Measurements from ENCODE around the gene USP10.

Gene USP10

DNA sequence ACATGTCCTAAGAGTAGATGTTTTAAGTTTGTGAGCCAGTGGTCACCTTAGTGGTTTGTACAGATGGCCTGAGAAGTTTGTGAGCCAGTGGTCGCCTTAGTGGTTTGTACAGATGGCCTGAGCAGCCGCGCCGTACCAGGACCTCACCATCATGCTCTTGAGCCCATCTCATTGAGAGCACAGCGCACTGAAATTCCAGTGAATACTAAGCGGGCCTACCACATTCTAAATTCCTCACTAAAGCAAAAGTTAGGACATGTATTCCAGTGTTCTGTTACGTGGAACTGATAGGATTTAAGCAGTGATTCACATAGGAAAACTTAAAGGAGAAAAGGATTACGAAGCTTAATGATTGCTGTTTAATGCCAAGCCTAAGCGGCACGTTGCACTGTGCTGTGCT, 3.9 kb downstream of the USP10 start:
- DNase-seq, result no peak

DNA sequence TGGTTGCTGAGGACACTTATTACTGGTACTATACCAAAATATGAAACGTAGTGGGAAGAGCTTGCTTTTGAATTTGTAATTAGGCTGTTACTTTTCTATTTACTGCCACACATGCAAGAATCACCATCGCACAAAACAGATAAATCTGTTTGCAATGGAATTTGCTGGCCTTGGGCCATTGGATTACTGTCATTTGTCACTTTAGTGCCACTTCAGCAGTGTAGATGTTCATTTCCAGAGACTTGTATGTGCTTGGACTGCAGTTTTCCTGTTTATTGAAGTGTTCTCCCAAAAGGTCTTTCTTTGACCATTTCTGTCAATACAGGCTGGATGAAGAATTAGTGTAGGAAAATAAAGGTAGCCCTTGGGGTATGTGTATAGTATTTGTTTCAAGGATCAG, 4.5 kb downstream of the USP10 start:
- DNase-seq, result no peak

DNA sequence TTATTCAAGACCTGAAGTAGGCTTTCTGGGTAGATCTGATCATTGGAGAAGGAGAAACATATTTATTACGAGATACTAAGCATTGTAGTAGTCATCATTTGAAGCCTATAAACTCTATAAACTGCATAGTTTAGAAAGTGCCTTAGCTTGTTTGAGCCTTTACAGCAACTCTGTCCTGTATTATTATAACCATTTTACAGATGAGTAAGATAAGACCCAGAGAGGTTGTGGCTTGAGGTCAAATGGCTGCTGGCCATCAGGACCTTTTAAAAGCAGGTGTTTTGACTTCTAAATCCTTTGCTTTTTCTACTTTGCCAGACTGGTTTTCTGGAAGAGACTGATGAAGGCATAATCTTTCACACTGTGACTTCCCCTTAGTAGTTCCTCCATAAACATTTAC, 7.1 kb downstream of the USP10 start:
- DNase-seq, result no peak

DNA sequence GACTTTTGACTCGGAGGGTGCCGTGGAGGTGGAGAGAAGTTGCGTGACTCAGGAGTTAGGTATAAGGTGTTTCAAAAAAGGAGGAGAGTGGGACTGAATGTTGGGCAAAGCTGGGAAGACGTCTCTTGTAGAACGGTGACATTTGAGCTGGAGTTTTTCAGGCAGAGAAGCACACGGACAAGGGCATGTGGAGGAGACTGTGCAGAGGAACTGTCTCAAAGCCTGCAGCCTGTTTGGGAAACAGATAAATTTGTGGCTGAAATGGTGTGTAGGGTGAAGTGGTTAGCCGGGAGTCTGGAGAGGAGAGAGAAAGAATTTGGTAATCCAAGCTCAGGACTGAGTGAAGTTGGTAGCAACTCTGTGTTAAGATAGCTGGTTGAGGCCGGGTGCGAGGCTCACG, 9.8 kb downstream of the USP10 start:
- DNase-seq, result no peak

DNA sequence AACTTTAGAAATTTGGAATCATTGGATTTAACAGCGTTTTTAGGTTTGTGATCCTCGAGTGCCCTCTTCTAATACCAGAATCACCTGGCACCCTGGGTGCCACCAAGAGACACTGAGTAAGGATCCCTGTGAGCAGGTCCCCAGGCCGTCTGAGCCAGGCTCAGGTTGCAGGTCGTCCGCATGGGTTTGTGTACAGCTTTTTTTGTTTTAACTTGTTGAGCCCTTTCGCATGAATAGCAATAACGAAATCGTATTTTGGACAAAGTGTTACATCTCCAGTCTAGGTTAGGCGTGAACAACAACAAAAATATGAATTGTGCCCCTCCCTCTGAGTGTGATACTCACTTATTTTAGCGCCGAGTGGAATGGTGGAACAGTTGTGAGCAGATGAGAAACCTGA, 10.9 kb downstream of the USP10 start:
- DNase-seq, result no peak

DNA sequence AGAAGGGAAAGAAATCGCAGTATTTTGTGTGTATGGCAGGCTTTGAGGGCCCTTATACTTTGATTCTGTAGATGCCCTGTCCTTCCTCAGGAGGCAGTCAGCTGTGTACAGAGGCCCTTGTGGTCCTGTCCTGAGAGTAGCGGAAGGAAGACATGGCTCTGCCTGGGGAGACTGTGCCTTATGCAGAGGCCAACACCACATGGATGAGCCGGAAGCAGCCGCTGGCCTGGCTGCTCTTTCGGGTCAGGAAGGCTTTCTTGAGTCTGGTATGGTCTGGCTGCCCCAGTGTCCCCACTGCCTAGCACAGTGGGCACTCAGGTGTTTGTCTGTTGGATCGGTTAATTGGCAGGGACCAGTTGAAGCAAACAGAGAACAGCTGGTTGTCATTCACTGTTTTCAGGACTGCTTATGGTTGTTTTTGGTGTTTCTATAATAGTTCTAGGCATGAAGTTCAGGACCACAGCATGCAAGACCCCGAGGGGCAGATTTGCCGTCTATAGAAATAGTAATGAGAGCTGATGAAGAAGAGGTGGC, 12.4 kb downstream of the USP10 start:
- DNase-seq, result no peak

DNA sequence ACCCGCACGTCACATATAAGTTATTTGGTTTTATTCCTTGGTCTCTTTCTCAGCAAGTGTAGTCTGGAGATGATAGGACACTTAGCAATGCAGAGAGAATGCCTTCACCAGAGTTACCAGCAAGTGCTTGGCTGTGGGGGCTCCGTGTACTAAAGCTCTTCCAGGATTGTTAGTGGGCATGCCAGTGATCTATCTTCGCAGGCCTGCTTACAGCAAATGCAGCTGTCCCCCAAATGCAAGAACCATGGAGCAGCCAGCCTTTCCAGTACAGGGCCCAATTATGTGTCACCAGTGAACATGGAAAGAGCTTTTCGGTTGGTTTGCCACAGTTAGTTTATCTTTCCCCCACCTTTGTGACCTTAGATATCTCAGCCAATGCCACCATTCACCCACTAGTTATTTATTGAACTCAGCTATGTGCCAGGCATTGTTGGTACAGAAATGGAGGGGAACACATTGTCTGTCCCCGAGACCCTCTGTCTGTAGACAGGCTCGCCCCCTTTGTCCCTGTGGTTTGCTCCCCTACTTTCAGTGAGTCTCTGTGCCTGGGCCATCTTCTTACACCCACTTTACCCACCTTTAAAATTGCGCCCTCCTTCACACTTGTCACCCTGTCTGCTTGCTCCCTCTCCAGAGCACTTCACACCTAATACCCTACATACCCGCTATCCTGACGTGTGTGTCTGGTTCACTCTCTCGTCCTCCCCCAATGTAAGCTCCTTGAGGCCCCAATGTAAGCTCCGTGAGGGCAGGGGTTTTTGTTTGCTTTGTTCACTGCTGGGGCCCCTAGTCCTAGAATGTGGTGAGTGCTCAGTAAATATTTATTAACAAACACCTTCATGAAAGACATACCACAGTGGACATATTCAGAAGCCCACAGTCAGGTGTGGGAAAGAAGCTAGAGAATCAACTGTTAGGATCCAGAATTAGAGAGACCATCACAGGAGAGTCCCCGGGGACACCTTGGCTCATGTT, 13.3 kb downstream of the USP10 start:
- no peak for DNase-seq

DNA sequence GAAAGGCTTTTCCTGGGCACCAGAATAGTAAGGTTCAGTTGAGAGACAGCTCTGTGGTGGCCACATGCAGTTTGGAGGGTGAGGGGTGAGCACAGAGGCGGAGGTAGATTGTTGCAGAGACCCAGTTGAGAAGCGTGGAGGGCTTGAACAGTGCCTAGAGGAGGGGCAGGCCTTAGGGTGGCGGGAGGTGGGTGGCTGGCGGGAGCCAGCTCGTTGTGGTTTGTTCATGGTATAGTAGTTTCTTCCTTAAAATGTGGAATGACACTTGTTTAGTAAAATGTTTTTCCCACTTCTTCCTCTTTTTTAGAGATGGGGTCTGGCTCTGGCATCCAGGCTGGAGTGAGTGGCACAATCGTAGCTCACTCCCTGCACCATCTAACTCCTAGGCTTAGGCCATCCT, 14.2 kb downstream of the USP10 start:
- DNase-seq, result no peak

DNA sequence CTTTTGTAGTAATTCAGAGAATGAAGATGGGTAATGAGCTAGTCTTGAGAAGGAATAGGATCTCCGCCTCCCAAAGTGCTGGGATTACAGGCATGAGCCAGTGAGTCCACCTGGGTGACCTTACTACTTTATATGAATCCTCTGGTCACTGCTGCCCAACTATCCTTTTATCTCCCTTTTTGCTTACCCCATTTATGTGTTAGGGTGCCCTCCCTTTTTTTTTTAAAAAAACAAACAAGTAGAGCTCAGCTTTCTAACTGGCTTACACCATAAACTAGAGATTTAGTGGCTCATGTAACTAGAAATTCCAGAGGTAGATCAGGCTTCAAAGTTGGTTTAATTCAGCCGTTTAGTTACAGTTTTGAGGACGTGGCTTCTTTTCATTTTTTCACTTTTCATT, 15.6 kb downstream of the USP10 start:
- no peak for DNase-seq

DNA sequence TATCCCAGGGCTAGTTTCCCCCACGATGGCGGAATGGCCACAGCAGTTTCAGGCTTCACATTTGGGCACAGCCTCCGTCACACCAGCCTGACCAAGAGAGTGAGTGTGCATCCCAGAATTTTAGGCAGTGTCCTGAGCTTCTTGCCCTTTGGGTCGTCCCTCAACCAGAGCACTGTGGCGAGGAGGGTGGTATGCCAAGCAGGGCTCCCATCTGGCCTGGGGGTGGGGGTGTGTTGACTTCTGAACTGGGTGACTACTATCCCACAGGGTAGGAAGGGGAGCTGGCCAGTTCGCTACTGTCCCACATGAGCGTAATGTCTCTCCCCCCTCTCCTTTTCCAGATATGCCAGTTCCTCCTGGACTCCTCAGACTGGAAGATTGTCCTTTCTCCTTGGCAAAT, 16.1 kb downstream of the USP10 start:
- DNase-seq, result no peak

DNA sequence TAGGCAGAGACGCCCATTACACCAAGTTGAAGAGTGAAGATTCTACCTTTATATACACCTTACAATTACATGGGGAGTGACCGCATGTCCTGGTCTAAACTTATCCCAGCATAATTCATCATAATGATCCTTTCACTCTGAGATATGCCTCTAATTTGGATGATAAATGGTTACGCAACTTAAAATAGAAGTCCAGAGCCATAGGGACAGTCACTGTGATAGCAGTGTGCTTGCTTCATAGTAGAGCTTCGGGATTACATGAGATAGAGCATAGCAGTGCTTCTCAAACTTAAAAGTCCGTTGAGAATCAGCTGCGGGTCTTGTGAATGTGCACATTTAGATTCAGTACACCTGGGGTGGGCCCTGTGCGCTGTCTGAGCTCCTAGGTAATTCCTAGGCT, 16.9 kb downstream of the USP10 start:
- DNase-seq, result no peak

DNA sequence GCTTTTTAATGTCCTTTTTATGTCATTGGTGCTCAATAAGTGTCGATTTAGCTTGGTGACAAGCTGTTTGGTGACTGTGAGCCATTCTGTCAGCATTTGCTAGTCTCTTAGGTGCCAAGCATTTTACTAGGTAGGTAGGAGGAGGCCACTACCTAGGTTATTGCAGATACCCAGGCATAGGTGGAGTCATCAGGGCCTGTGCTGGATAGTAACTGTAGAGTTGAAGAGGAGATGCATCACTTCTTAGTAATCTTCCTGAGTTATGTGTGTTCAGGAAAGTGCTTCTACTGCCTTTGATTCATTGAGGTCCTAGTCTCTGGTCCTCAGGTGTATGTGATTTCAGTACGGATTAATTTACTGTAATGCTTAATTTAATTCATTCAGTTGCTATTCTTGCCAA, 17.7 kb downstream of the USP10 start:
- no peak for DNase-seq

DNA sequence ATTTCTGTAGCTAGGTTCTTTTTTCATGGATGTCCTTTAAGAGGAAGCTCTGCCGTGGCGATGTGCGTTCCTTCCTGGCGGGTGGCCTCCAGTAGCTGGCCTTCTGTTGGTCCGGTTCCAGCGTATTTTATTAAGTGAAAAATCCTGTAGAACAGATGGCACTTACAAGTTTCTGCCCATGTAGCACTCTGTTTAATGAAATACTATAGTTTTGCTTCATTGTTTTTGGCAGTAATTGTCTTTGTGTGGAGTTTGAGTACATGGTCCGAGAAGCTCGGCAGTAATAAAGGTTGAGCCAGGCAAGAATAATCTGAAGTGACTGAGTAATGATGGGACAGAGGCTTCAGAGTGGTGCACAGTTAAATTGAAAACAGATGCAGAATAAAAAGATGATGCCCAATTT, 20.4 kb downstream of the USP10 start:
- no peak for DNase-seq

DNA sequence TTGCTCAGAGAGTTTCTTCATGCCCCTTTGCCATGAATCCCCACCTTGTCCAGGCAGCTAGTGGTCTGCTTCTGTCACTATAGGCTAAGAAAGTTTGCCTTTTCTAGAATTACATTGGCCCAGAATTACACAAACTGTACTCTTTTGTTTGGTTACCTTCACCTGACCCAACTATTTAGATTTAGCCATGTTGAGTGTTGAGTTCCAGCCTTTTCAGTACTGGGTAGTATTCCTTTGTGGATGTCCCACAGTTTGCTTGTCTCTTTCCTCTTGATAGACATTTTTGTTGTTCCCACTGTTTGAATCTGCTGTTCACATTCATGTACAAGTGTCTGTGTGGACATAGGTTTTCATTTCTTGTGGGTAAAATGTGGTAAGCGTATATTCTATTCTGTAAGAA, 22.3 kb downstream of the USP10 start:
- DNase-seq, result no peak

DNA sequence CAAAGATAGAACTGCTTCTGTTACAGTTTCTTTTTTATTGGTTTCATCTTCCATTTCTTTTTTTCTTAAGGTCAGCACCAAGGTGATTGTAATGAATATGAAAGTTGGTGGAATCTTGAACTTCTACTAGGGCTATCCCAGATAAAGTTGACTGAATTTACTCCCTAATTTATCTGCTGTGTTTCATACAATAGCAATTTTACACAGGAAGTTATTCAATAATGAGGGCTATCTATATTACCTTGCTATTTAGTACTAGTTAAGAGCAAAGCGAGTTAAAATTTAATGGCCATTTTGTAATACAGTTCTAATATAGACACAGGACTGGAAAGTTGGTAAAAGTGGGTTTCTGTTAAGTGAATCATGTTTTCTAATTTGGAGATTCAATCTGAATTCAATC, 24.1 kb downstream of the USP10 start:
- DNase-seq, result no peak

DNA sequence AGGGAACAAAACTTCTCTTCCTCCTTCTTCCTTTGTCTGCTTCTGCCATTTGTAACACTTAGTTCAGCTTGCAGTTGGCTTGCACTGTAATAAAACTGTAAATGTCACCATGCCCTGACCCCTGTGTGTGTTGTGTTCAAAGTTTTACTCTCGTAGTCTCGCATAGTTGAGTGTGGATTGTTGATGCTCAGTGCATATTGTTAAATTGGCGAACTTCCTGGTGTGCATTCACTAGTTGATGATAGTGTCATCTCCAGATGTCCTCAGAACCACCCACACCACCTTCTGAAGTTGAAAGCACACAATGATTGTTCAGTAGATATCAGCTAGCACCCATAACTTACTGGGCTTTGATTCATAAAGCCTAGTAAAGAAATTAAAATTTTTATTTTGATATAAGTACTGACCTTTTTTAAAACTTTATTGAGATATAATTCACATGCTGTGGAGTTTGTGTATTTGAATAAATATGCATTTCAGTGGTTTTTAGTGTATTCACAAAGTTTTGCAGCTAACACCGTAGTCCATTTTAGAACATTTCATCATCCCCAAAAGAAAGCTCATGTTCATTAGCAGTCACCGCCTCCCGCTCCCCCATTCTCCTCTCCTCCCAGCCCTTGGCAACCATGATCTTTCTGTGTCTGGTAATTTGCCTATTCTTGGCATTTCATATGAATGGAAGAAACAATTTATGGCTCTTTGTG, 25.0 kb downstream of the USP10 start:
- DNase-seq, result no peak

DNA sequence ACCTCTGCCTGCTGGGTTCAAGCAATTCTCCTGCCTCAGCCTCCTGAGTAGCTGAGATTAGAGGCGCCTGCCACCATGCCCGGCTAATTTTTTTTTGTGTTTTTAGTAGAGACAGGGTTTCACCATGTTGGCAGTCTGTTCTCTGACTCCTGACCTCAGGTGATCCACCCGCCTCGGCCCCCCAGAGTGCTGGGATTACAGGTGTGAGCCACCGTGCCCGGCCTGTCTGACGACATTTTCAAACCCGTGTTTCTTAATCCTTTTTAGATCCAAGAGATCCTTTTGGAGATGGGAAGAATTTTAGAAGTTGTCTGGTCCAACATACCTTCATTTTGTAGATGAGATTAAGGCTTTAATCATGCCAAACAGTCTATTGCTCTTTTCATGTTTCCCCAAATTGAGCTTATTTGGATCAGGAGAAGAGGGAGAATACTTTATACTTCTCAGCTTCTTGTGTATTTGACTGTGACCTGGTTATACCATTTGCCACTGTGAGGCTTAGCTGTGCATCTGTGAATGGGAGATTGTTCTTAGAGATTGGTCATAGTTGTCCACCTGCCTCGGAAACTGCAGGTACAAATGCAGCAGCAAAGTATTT, 25.8 kb downstream of the USP10 start:
- DNase-seq, result no peak

DNA sequence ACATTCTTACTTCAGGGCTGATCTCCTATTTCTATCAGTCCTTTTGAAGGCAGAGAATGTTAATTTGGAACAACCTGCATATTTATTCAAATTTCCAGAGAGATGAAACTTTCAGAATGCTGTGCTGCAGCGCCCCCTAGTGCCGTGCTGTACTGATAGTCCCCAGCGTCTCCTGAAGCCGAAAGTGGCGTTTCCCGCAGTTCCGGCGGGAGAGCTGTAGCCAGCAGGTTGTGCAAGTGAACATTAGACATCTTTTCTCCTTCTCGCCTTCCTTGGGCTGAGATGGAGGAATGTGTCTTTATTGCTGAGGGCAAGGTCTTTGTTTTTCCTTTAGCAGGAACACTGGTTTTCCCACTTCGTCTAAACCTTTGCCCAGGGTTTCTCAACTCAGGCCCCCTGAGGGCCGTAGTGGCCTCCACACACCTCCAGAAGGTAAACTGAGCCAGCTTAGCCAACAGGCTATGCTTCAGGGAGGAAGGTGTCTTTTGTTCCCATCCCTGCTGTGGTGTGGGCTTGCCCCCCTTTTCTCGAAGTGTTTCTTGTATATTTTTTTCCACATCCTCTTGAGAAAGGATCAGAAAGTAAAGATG, 26.4 kb downstream of the USP10 start:
- DNase-seq, result peak; percentile 70

DNA sequence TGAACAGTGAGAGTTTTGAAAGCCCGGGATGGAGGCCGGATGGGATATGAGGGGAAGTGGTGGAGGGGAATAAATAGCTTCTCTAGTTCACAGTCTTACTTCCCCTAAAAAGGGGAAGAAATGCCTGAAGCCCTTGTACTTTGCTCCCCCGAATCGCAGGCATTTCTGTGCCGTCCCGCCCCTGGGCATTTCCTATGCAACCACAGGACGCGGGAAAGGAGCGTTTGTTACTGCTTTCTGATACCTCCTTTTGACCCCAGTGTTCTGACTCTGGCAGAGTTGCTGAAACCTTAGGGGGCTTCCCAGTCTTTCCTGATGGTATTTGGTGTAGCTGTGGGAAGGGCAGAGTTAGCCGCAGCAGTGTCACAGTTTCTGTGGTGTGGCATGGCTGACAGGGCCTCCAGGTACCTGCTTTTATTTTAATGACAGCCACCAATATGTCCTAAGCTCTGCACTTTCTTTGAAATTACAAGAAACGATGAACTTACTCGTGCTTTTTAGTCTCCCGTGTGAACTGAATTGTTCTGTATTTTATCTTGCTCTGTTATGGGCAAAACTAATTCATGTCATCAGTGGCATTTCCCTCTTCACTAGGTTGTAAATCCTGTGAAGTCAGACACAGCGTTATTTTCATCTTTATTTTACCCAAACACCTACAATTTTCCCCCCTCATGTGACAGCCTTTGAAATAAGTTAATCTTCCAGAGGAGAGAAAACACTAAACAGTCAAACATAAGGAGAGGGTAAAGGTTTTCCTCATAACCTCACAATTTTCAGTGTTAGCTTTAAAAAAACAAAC, 27.1 kb downstream of the USP10 start:
- DNase-seq, result no peak

DNA sequence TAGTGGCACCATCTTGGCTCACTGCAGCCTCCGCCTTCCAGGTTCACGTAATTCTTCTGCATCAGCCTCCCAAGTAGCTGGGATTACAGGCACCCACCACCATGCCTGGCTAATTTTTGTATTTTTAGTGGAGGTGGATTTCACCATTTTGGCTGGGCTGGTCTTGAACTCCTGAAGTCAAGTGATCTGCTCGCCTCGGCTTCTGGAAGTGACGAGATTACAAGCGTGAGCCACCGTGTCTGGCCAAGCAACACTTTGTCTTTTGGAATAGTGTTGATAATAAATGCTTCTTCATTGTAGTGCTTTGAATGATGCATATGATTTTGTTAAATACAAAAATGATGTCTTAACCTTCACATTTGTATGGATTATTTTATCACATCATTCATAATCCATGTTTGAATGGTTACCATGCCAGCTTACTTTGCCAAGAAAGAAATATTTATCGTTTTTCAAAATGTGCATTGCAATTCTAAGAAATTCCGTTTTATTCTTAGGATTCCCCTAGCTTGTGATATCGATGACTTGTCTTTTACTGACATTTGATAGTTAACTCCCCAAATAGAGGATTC, 29.1 kb downstream of the USP10 start:
- no peak for DNase-seq

DNA sequence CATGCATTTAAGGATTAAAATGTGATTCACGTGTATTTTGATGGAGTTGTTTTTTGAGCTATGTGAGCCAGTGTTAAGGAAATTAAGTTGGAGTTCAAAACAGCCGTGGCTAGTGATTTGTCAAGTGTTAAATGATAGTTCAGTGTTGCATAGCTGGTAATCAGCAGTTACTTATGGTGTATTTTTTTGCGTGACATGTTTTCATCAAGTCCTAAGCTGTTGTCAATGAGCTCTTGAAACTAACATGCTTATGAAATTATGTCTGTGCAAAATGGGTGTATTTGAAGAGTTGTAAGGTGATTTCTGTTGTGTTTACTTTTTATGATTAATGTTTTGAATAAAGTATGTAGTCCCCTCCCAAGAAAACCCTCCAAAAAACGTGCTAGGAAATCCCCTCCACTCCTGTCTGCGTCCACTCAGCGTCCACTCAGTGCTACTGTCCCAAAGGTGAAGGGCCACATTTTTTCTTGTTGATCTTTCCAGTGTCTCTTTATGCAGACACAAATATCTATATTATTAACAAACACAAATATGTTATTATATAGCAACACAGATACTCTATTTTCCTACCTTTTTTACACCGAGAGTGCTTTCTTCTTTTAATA, 30.0 kb downstream of the USP10 start:
- DNase-seq, result no peak

All from NCI-H1436 (cell line).